RWPE1 (cell line): ENCODE results near the gene TENT5C.

Source experiments
- CTCF ChIA-PET: fragments of 350-600 bp; sonication (Branson Sonifier 250); formaldehyde crosslinking; extraction: SDS; loops from one replicate; lab custom pipeline; 2021; lab: Yijun Ruan, JAX
- POLR2A ChIA-PET: fragments of 400-600 bp; formaldehyde crosslinking; extraction: SDS; loops from one replicate; lab custom pipeline; 2020; ENCODE audit warnings: antibody characterized with exemption; ENCODE audit not compliant: low non-redundant PET; lab: Yijun Ruan, JAX
- DNase-seq: peaks from one replicate; pipeline ENCODE4 v3.0.0; 2012; ENCODE audit warnings: low spot score
- H3K27ac ChIP-seq: fragments of 450-650 bp; 2 replicates; pipeline ENCODE4 v1.5.1; 2017
- TF ChIP-seq, protein P1 (sequence below): fragments of 450-650 bp; conservative IDR thresholded peaks from 2 replicates; pipeline ENCODE4 v1.5.1; 2017; ENCODE audit warnings: low read depth, mild to moderate bottlenecking

The TENT5C gene

DNA sequence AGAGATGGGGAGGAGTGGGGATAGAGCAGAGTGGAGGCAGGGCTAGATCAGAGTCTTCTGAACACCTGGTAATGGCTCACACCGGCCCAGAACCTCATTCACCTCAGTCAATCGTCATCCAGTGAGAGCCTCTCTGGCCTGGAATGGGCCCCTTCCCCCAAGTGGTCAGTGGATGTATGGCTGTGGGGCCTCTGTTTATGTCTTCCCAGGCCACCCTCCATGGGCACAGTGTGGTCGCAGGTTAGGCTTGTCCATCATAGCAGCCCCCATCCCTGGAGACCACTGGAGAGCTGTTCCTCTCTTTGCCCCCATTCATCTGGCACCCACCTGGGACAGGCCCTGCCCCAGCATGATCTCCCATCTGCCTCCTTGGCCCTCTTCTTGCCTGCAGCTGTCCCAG is 29.6 kb upstream of the TENT5C start:
- ChIA-PET CTCF (no interaction called here), POLR2A (no interaction called here)
- DNase-seq: no peak
- TF ChIP-seq, protein P1, sequence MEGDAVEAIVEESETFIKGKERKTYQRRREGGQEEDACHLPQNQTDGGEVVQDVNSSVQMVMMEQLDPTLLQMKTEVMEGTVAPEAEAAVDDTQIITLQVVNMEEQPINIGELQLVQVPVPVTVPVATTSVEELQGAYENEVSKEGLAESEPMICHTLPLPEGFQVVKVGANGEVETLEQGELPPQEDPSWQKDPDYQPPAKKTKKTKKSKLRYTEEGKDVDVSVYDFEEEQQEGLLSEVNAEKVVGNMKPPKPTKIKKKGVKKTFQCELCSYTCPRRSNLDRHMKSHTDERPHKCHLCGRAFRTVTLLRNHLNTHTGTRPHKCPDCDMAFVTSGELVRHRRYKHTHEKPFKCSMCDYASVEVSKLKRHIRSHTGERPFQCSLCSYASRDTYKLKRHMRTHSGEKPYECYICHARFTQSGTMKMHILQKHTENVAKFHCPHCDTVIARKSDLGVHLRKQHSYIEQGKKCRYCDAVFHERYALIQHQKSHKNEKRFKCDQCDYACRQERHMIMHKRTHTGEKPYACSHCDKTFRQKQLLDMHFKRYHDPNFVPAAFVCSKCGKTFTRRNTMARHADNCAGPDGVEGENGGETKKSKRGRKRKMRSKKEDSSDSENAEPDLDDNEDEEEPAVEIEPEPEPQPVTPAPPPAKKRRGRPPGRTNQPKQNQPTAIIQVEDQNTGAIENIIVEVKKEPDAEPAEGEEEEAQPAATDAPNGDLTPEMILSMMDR: no peak
- H3K27ac ChIP-seq: no peak overlapping the region

DNA sequence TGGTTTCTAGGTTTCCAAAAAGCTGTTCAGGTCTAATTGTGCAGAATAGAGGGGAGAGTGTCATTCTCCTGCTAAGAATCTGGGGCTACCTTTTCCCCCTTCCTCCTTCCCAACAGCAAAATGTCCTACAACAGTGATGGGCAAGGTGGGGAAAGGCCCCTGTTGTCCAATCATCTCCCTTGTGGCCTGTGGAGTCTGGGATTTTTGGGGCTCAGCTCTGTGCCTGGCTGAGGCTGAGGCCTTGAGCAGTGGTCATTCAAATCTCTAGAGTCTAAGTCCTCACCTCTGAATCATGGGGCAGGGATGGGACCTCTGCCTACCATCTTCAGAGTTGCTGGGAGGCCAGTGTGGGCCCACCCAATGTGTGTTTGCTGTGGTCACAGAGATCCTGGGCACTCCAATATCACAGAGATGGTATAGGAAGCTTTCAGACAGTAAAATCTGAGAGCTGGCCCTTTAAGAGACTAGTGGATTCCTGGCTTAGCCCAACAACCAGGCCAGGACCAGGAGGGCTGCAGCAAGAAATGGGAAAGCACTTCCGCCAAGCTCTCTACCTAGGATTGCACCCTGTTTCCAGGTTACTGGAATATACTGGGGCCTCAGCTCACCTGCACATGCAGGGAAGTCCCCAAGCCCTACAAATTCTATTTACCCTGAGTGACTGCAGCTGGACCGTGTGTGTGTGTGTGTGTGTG is 28.5 kb upstream of the TENT5C start:
- no peak for DNase-seq
- TF ChIP-seq, protein P1: no peak
- H3K27ac ChIP-seq: no peak overlapping the region
- POLR2A ChIA-PET: no interaction called here
- CTCF ChIA-PET: no interaction called here

DNA sequence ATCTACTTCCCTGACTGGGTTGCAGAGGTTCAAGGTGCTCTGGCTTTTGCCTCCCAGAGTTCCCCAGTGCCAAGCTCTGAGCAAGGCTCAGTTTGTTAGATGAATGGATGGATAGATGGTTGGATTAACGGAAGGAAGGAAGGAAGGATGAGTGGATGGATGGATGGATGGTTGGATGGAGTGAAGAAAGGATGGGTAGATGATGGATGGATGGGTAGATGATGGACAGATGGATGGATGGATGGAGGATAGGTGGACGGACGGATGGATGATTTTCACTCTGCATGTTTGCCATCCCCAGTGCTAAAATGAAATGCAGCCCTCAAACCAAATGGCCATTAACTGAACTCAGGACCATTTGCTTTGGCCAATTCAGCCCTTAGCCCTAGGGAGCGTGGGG is 27.4 kb upstream of the TENT5C start:
- DNase-seq: no peak
- no peak overlapping the region for H3K27ac ChIP-seq
- ChIA-PET CTCF (interaction anchor here (0.6 kb wide), 2 partner anchors 257 to 281 kb away, joined by 3 read pairs; no protein-coding TSS in a partner anchor), POLR2A (no interaction called here)
- TF ChIP-seq, protein P1: no peak

DNA sequence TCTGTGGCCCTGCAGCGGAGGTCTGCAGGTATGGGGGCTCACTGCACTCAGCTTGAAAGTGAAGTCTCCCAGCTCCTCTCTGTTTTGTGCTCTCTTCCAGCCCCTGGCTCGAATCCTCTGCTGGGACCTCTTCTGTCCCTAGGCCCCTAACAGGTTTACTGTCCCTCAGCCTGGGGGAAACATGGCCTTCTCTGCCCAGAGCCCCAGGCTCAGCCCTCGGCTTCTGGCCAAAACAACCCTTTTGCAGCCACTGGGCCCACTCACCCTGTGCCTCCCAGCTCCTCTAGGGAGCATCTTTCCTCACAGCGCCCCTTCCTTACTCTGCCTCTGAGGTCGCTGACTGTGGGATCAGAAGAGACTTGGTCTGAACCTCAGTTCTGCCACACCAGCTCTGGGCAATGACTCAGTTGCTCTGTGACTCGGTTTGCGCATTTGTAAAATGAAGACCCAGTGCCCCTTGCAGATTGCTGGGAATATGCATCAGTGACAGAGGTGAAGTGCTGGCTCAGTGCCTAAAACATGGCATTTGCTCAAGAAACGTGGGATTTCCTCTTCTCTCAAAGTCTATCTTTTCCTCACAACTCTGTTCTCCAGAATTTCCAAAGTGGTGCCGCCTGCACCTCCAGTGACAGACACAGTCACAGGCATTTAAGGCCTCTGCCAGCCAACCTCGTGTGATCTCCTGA is 26.5 kb upstream of the TENT5C start:
- no peak for DNase-seq
- H3K27ac ChIP-seq: no peak overlapping the region
- TF ChIP-seq, protein P1: no peak
- ChIA-PET POLR2A (no interaction called here), CTCF (interaction anchor here (0.6 kb wide), 1 partner anchor 585 kb away, joined by 4 read pairs; no protein-coding TSS in a partner anchor)

DNA sequence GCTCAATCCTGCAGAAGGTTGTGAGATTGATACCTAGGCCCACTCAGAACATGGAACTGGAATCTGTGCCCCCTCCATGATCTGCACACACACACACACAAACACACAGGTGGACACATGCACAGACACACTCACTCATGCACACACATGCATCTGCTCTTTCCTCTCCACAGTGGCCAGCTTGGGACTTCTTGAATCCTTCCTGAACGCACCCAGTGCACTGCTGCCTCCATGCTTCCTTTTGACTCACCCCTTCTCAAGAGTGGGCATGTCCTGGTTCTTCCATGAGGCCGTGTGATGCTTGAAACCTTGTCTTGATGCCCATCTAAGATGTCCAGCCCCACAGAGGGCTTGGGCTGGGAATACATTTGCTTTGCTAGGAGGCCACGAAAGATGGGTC is 25.4 kb upstream of the TENT5C start:
- ChIA-PET CTCF (interaction anchor here (0.7 to 0.9 kb wide), 2 partner anchors 174 to 316 kb away, joined by 3 read pairs; no protein-coding TSS in a partner anchor), POLR2A (no interaction called here)

DNA sequence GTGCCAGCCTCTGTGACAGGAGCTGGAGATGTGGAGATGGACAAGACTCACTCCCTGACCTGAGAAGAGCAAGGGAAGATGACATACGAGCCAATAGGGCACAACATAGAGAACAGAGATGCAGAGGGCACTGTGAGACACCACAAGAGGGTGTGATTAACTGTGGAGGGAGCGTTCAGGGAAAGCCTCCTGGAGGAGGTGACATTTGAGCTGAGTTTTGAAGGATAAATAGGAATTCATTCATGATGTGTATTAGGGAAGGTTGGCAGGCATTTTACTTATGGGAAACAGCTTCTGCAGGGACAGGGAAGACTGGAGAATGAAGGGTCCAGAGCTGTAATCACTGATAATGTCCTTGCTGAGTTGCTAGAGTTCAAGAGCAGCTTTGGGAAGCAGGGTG is 25.0 kb upstream of the TENT5C start:
- ChIA-PET POLR2A (no interaction called here), CTCF (interaction anchor here (0.9 kb wide), 1 partner anchor 173 kb away, joined by 3 read pairs; no protein-coding TSS in a partner anchor)
- TF ChIP-seq, protein P1: no peak
- no peak overlapping the region for H3K27ac ChIP-seq
- DNase-seq: no peak

More for the DNA sequence above, 25.4 kb upstream of the TENT5C start:
- TF ChIP-seq, protein P1: no peak
- no peak for DNase-seq
- no peak overlapping the region for H3K27ac ChIP-seq
